Effector memory CD8-positive, alpha-beta T cell (primary cell): ENCODE data around the gene LCMT1.
A peak's percentile ranks its signal among the peaks of the same experiment; 100 is the strongest.
"Not testable (repeated sequence)": the region's sequence is repeated elsewhere in the genome, so short reads cannot be mapped to it uniquely, and the experiment has no call there.

ENCODE experiments used
- ATAC-seq: fragments of 150-1000 bp; cut with Tn5 transposase; replicated peaks from 2 replicates; pipeline ENCODE4 v1.10.0; 2021; ENCODE audit warnings: mild to moderate bottlenecking, moderate library complexity
- DNase-seq, 3 experiments: peaks; one replicate each; pipeline ENCODE4 v3.0.0; 2021
- H3K27ac Mint-ChIP-seq, 2 donors: one replicate each; pipeline ENCODE4 v1.8.0; 2022; ENCODE audit warnings: mild to moderate bottlenecking in 2 of 2, mixed read lengths in 2 of 2, moderate library complexity in 2 of 2
- H3K27me3 Mint-ChIP-seq, 2 donors: one replicate each; pipeline ENCODE4 v1.8.0; 2022; ENCODE audit warnings: mixed read lengths in 2 of 2
- H3K36me3 Mint-ChIP-seq: one replicate; pipeline ENCODE4 v1.8.0; 2022; ENCODE audit warnings: mild to moderate bottlenecking, moderate library complexity, mixed read lengths; ENCODE audit not compliant: insufficient read depth
- H3K4me1 Mint-ChIP-seq, 2 donors: one replicate each; pipeline ENCODE4 v1.8.0; 2022; ENCODE audit warnings: low read depth in 2 of 2, mixed read lengths in 2 of 2
- H3K4me3 Mint-ChIP-seq, 2 donors: one replicate each; pipeline ENCODE4 v1.8.0; 2022; ENCODE audit warnings: mild to moderate bottlenecking in 2 of 2, mixed read lengths in 2 of 2, moderate library complexity in 2 of 2
- H3K9me3 Mint-ChIP-seq, 2 donors: one replicate each; pipeline ENCODE4 v1.8.0; 2022; ENCODE audit warnings: mixed read lengths in 2 of 2

The LCMT1 gene

DNA sequence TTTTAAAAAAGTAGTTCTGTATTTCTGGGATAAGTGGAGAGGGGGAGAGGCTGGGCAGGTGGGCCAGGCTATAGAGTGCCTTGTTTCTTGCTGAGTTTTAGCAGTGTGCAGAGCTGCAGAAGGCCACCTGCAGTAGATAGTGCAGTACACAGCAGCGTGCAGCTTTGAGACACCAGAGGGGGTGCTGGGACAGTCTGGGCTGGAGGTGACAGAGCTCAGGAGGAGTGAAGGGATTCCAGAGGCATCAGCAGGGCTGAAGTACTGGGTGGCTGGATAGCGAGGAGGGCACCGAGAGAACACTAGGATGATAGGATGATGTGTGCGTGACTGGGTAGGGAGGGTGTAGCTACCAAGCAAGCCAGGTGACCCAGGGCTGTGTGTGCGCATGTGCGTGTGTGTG, 26.6 kb downstream of the LCMT1 start:
- ATAC-seq = no peak
- Mint-ChIP-seq H3K9me3 (no peaks in the 10 kb centered on the region), H3K36me3 (peaks cover 62% of the 10 kb centered on the region), H3K4me3 (no peak overlapping the region), H3K27ac (peak overlapping the region; percentile 8 to 71), H3K4me1 (no peaks in the 10 kb centered on the region), H3K27me3 (no peaks in the 10 kb centered on the region)
- no peak for DNase-seq

DNA sequence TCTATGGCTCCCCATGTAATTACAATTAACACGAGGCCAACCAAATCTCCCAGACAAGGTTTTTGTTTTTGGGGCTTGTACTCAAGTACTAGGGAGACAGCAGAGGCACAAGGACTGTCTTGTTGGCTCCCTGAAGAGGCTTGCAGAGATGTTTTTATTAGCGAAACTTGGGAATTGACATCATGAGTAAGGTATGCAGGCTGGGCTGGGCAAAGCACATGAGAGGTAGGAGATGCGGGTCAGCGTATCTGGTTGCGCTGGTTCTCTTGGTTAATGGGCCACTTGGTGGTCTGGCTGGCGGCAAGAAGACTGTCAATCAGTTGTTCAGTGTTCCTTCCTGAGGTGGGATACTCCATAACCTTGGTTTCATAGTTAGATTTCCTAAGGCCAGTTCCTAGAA, 28.9 kb downstream of the LCMT1 start:
- H3K36me3 Mint-ChIP-seq = peaks cover 46% of the 10 kb centered on the region
- no peaks in the 10 kb centered on the region for H3K27me3 Mint-ChIP-seq
- no peak for DNase-seq
- no peaks in the 10 kb centered on the region for H3K9me3 Mint-ChIP-seq
- no peak for ATAC-seq
- no peaks in the 10 kb centered on the region for H3K4me1 Mint-ChIP-seq
- no peak overlapping the region for H3K4me3 Mint-ChIP-seq
- H3K27ac Mint-ChIP-seq = peak overlapping the region in 1 of 2 donors; percentile 19

DNA sequence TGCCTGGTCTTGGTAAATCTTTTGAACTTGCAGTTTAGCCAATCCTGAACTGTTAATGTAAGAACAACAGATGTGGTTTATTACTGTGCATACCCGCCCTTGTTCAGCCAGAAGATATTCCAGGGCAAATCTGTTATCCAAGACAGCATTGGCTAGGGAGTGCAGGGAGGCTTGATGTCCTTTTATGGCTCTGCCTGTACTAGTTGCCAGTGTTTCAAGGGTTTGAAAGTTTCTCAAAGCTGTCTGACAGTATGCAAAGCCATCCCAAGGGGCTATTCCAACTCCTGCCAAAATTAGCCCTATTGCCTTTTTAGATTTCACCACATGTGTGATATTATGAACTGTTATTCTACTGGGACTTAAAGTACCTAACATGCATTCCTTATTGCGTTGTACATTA, 30.1 kb downstream of the LCMT1 start:
- Mint-ChIP-seq H3K27me3 (no peaks in the 10 kb centered on the region), H3K4me3 (no peak overlapping the region), H3K27ac (no peak overlapping the region), H3K9me3 (no peaks in the 10 kb centered on the region), H3K4me1 (peaks cover 0 to 2% of the 10 kb centered on the region in 2 donors), H3K36me3 (peaks cover 38% of the 10 kb centered on the region)
- ATAC-seq (no peak), DNase-seq (no peak)

DNA sequence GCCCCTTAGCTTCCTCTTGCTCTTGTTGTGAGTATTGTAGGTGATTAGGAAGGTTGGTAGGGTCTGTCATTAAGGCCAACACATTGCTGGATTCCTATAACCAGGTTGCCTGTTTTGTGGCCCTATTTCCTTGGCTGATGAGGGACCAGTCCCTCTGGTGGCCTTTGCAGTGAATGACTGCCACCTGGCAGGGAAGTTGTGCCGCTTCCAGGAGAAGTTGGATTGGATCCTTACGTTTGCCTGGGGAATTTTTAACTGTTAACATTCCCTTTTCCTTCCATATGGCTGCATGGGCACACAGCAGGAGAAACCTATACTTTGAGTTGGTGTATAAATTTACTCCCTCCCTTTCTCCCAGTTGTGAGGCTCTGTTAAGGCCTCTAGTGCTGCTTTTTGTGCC, 32.4 kb downstream of the LCMT1 start:
- Mint-ChIP-seq H3K27ac (peak overlapping the region in 1 of 2 donors; percentile 29), H3K4me3 (no peak overlapping the region), H3K36me3 (peaks cover 35% of the 10 kb centered on the region), H3K4me1 (peaks cover 0 to 4% of the 10 kb centered on the region in 2 donors), H3K9me3 (no peaks in the 10 kb centered on the region), H3K27me3 (no peaks in the 10 kb centered on the region)
- DNase-seq (no peak), ATAC-seq (no peak)

DNA sequence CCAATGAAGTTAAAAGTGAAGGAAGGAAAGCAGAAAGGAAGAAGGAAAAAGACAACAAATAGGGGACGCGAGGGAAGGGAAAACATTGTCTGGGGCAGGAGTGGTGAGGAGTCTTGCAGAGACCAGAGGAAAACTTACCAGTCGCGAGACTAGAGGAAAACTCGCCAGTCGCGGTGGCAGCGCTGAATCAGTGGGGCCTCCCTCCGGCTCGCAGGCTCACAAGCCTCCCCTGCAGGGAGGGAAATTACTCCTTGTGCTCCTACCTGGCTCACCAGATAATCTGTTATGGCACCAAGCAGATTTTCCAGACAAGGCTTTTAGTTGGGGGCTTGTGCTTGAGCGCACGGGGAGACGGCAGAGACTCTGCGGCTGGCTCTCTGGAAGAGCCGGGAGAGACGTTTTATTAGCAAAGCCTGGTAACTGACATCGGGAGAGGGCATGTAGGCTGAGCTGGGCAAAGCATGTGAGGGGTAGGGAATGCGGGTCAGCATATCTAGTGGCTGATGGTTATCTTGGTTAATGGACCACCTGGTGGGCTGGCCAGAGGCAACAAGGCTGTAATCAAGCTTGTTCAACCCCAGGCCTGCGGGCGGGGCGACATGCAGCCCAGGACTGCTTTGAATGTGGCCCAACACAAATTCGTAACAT, 37.1 kb downstream of the LCMT1 start:
- Mint-ChIP-seq H3K27ac (peak overlapping the region in 1 of 2 donors; percentile 20), H3K4me3 (no peak overlapping the region), H3K36me3 (peaks cover 19% of the 10 kb centered on the region), H3K4me1 (peaks cover 0 to 4% of the 10 kb centered on the region in 2 donors), H3K9me3 (no peaks in the 10 kb centered on the region), H3K27me3 (no peaks in the 10 kb centered on the region)
- ATAC-seq (no peak), DNase-seq (no peak)

DNA sequence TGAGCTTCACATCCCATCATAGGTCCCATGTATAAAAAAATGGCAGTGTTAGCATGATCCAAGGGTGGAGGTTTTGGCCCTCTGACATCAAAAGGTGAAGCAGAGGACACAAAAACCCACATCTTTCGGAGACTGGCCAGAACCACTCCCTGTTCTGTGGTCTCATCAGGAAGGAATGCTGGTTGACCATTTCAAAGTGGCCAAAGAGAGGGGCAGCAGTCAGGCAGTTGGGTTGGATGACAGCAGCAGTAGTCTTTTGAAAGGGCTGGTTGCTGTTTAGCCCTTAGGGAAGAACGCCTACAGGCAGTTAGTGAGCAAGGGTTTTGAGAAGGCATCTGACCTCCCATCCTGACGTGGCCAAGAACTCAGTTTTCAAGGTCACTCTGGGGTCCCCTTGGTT, 40.5 kb downstream of the LCMT1 start:
- ATAC-seq (no peak), DNase-seq (no peak)
- no peak overlapping the region for H3K27ac Mint-ChIP-seq
- H3K9me3 Mint-ChIP-seq = no peaks in the 10 kb centered on the region
- H3K27me3 Mint-ChIP-seq = no peaks in the 10 kb centered on the region
- no peaks in the 10 kb centered on the region for H3K4me1 Mint-ChIP-seq
- peaks cover 30% of the 10 kb centered on the region for H3K36me3 Mint-ChIP-seq
- no peak overlapping the region for H3K4me3 Mint-ChIP-seq

DNA sequence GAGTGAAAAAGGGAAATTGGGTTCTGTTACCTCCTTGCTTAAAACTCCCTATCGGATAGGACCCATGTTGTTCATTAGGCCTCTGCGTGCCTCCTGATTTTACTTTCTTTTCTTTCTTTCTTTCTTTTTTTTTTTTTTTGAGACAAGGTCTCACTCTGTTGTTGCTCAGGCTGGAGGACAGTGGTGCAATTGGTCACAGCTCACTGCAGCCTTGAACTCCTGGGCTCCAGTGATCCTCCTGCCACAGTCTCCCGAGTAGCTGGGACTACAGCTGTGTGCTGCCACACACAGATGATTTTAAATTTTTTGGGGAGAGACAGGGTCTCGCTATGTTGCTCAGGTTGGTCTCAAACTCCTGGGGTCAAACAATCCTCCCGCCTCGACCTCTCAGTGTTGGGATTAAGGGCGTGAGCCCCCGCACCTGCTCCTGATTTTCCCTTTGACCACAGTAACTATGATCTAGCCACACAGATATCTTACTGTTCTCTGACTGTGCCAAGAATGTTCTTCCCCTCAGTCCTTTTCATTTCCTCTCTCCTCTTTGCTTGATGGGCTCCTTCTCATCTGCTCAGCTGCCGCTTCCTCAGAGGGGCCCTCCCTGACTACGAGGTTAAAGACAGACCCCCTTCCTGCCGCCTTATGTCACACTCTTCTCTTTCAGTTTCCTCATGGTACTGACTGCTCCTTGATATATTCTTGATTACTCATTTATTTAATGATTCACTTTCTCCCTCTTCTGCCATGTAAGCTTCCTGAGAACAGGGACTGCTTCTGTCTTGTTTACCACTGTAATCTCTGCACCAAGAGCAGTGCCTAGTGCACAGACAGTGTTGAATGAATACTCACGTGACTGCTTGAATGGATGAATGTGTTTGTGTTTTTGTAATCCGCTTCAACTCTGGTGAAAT, 44.3 kb downstream of the LCMT1 start:
- H3K27me3 Mint-ChIP-seq = no peaks in the 10 kb centered on the region
- no peak overlapping the region for H3K4me3 Mint-ChIP-seq
- peaks cover 54% of the 10 kb centered on the region for H3K36me3 Mint-ChIP-seq
- ATAC-seq (no peak), DNase-seq (no peak)
- peak overlapping the region in 1 of 2 donors; percentile 39 for H3K27ac Mint-ChIP-seq
- H3K4me1 Mint-ChIP-seq = no peaks in the 10 kb centered on the region
- H3K9me3 Mint-ChIP-seq = no peaks in the 10 kb centered on the region

DNA sequence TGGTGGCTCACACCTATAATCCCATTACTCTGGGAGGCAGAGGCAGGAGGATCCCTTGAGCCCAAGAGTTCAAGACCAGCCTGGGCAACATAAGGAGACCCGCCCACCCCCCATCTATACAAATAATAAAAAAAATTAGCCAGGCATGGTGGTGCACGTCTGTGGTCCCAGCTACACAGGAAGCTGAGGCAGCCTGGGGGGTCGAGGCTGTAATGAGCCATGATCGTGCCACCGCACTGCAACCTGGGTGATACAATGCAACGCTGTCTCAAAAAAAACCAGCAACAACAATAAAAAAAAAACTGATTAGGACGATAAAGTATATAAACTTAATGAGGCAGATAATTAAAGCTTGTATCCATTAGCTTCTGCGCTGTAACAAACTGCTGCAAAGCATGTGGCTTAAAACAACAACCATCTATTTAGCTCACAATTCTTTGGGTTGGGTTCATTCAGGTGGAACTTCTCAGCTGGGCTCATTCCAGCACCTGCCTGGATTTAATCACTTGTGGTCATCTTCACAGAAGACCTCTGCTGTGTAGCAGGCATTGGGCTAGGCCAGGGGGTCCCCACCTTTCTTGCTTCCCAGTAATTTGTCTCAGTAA, 45.8 kb downstream of the LCMT1 start:
- Mint-ChIP-seq H3K4me3 (no peak overlapping the region), H3K4me1 (no peaks in the 10 kb centered on the region), H3K27ac (peak overlapping the region in 1 of 2 donors; percentile 39), H3K9me3 (no peaks in the 10 kb centered on the region), H3K27me3 (no peaks in the 10 kb centered on the region), H3K36me3 (peaks cover 66% of the 10 kb centered on the region)
- ATAC-seq (no peak), DNase-seq (no peak)

DNA sequence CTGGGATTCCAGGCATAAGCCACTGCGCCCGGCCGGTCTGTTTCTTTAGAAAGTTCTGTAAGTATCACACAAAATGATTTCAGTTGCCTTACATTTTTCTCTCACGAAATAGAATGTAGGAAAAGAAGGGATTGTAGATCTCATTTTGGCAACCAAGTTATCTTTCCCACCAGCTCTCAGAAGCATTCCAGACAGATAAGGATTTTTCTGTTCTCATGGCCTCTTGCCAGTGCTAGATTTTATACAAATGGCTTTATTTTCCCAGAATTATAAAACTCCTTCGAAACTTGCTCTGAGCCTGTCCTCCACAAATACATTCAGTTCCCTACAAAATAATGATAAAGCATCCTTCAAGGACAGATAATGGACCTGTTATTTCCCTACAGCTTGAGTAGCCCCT, 46.9 kb downstream of the LCMT1 start:
- no peak overlapping the region for H3K4me3 Mint-ChIP-seq
- H3K4me1 Mint-ChIP-seq = no peaks in the 10 kb centered on the region
- H3K36me3 Mint-ChIP-seq = peaks cover 64% of the 10 kb centered on the region
- DNase-seq (no peak), ATAC-seq (no peak)
- H3K27me3 Mint-ChIP-seq = no peaks in the 10 kb centered on the region
- H3K27ac Mint-ChIP-seq = no peak overlapping the region
- no peaks in the 10 kb centered on the region for H3K9me3 Mint-ChIP-seq

DNA sequence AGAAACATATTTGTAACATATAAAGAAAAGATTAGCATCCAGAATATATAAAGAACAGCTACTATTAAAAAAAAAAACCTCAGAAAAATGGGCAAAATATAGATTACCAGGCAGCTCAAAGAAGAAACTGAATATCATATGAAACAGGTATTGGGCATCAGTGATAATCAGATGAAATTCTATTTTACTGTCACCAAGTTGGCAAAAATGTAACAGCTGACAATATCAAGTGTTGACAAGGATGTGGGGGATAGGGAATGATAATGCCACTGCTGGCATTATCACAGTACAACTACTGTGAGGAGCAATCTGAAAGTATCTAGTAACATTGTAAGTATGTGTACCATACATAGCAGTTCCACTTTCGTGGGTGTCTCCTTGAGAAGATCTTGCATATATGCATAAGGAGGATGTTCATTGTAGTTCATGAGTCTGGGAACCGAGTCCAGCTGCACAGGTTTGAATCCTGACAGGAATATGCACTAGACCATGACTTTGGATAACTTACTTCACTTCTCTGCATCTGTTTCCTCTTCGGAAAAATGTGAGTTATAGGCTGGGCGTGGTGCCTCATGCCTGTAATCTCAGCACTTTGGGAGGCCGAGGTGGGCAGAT, 50.3 kb downstream of the LCMT1 start:
- peaks cover 65% of the 10 kb centered on the region for H3K36me3 Mint-ChIP-seq

DNA sequence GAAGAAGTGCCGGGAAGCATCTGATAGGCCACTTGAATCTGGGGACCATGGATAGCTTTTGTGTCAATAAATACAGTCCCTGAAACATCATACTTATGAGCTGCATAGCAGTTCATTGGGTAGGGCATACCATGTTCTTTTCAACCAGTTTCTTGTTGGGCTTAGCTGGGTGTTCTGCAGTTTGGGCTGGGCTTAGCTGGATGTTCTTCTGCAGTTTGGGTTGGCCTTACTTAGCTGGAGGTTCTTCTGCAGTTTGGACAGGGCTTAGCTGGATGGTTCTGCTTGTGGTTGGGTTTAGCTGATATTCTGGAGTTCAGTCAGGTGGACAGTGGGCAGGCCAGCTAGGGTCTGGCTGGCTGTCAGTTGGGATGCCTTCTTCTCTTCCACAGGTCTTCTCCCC, 52.1 kb downstream of the LCMT1 start:
- no peak for DNase-seq
- peaks cover 69% of the 10 kb centered on the region for H3K36me3 Mint-ChIP-seq
- H3K4me1 Mint-ChIP-seq = no peaks in the 10 kb centered on the region
- H3K27ac Mint-ChIP-seq = no peak overlapping the region
- H3K27me3 Mint-ChIP-seq = no peaks in the 10 kb centered on the region
- no peak overlapping the region for H3K4me3 Mint-ChIP-seq
- no peaks in the 10 kb centered on the region for H3K9me3 Mint-ChIP-seq
- no peak for ATAC-seq

More for the DNA sequence above, 50.3 kb downstream of the LCMT1 start:
- Mint-ChIP-seq H3K9me3 (no peaks in the 10 kb centered on the region), H3K27me3 (no peaks in the 10 kb centered on the region), H3K27ac (no peak overlapping the region), H3K4me1 (no peaks in the 10 kb centered on the region), H3K4me3 (no peak overlapping the region)
- DNase-seq (no peak), ATAC-seq (no peak)

DNA sequence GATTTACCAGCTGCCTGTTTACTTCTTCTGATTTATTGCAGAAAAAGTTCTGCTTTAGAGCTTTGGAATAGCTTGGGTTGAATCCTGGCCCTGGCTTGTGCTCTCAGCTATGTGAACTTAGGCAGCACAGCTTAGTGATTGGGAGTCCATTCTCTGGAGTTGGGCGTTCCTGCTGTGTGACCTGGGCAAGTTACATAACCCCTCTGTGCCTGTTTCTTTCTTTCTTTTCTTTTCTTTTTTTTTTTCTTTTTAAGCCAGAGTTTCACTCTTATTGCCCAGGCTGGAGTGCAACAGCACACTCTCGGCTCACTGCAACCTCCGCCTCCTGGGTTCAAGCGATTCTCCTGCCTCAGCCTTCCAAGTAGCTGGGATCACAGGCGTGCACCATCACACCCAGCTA, 53.7 kb downstream of the LCMT1 start:
- DNase-seq (no peak), ATAC-seq (no peak)
- H3K4me3 Mint-ChIP-seq = no peak overlapping the region
- no peaks in the 10 kb centered on the region for H3K9me3 Mint-ChIP-seq
- H3K4me1 Mint-ChIP-seq = no peaks in the 10 kb centered on the region
- no peaks in the 10 kb centered on the region for H3K27me3 Mint-ChIP-seq
- peaks cover 73% of the 10 kb centered on the region for H3K36me3 Mint-ChIP-seq
- no peak overlapping the region for H3K27ac Mint-ChIP-seq

DNA sequence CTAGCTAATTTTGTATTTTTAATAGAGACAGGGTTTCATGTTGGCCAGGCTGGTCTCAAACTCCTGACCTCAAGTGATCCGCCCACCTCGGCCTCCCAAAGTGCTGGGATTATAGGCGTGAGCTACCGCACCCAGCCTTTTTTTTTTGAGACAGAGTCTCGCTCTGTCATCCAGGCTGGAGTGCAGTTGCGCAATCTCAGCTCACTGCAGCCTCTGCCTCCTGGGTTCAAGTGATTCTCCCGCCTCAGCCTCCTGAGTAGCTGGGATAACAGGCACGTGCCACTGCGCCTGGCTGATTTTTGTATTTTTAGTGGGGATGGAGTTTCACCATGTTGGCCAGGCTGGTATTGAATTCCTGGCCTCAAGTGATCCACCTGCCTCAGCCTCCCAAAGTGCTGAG, 56.4 kb downstream of the LCMT1 start:
- DNase-seq, H3K9me3 Mint-ChIP-seq, H3K4me1 Mint-ChIP-seq, H3K27me3 Mint-ChIP-seq, H3K4me3 Mint-ChIP-seq, H3K27ac Mint-ChIP-seq, ATAC-seq: not testable (repeated sequence)
- peaks cover 74% of the 10 kb centered on the region for H3K36me3 Mint-ChIP-seq
